HepG2 (cell line): ENCODE data around the gene CCL16. TPM values are rescaled to one million over a fixed set of nuclear protein-coding genes. Genes with fewer than 3 reads are reported as not detected.

Experiments
- HDAC6 ChIP-seq: fragments of 200-600 bp; sonication (generic); IDR thresholded peaks from 2 replicates; pipeline ENCODE4 v1.7.0; 2017; ENCODE audit warnings: mild to moderate bottlenecking, antibody characterized with exemption, low read length, low read depth
- HOMEZ ChIP-seq: IDR thresholded peaks from 2 replicates; pipeline ENCODE4 v1.6.1; 2016; ENCODE audit warnings: low read depth
- MXD3 ChIP-seq: IDR thresholded peaks from 2 replicates; pipeline ENCODE4 v1.6.1; 2016; ENCODE audit warnings: mild to moderate bottlenecking, missing biosample characterization, missing genetic modification reagents
- RARA ChIP-seq: IDR thresholded peaks from 2 replicates; pipeline ENCODE4 v1.6.1; 2016; ENCODE audit warnings: missing genetic modification reagents, missing compliant biosample characterization
- RBM22 ChIP-seq: fragments of 200-400 bp; formaldehyde crosslinking; optimal IDR thresholded peaks from 2 replicates; pipeline ENCODE3; 2017; ENCODE audit warnings: mild to moderate bottlenecking, low read length, moderate library complexity
- SIX4 ChIP-seq: sonication (generic); formaldehyde crosslinking; IDR thresholded peaks from 2 replicates; pipeline ENCODE4 v1.4.0; 2020; ENCODE audit warnings: missing genetic modification reagents
- U2AF1 ChIP-seq: fragments of 200-400 bp; formaldehyde crosslinking; optimal IDR thresholded peaks from 2 replicates; pipeline ENCODE3; 2017; ENCODE audit warnings: mild to moderate bottlenecking, low read depth, low read length
- ZBTB1 ChIP-seq: sonication (generic); formaldehyde crosslinking; IDR thresholded peaks from 2 replicates; pipeline ENCODE4 v1.4.0; 2020; ENCODE audit warnings: missing genetic modification reagents, borderline replicate concordance
- ZBTB20 ChIP-seq: sonication (generic); formaldehyde crosslinking; IDR thresholded peaks from 2 replicates; pipeline ENCODE4 v1.8.1; 2023; ENCODE audit warnings: missing genetic modification reagents, low read depth, mild to moderate bottlenecking, borderline replicate concordance
- ZFAT ChIP-seq: sonication (generic); formaldehyde crosslinking; conservative IDR thresholded peaks from 2 replicates; pipeline ENCODE4 v1.8.1; 2023; ENCODE audit warnings: missing genetic modification reagents, inconsistent platforms
- ZNF20 ChIP-seq: sonication (generic); formaldehyde crosslinking; IDR thresholded peaks from 2 replicates; pipeline ENCODE4 v1.4.0; 2020; ENCODE audit warnings: mild to moderate bottlenecking, moderate library complexity, missing genetic modification reagents
- ZNF543 ChIP-seq: sonication (generic); formaldehyde crosslinking; IDR thresholded peaks from 2 replicates; pipeline ENCODE4 v1.4.0; 2020; ENCODE audit warnings: mild to moderate bottlenecking, missing genetic modification reagents
- ZNF567 ChIP-seq: sonication (generic); formaldehyde crosslinking; IDR thresholded peaks from 2 replicates; pipeline ENCODE4 v1.8.1; 2023; ENCODE audit warnings: mild to moderate bottlenecking, missing genetic modification reagents, borderline replicate concordance
- ZNF605 ChIP-seq: sonication (generic); formaldehyde crosslinking; IDR thresholded peaks from 2 replicates; pipeline ENCODE4 v1.8.0; 2022; ENCODE audit warnings: mild to moderate bottlenecking, missing genetic modification reagents
- ZNF619 ChIP-seq: sonication (generic); formaldehyde crosslinking; IDR thresholded peaks from 2 replicates; pipeline ENCODE4 v1.4.0; 2020; ENCODE audit warnings: mild to moderate bottlenecking, missing genetic modification reagents
- polyA plus RNA-seq, 8 experiments: library from polyadenylated mRNA; depleted of rRNA in 3 of 8; stranded (reverse) in 7 of 8; unstranded in 1 of 8; fragments of >200 nt; fragmentation: Illumina TruSeq in 4 of 8; extraction: Trizol in 4 of 8; gene quantifications; 2 replicates each; pipeline versions ENCODE4 v1.2.1 to v1.2.3, GENCODE V29; 2011 to 2016; ENCODE audit warnings: low read depth in 4 of 8, missing spikeins in 1 of 8, mixed read lengths in 1 of 8; ENCODE audit not compliant: insufficient read depth in 1 of 8
- total RNA-seq, 5 experiments: library from RNA; depleted of rRNA; stranded (reverse); fragments of >200 nt; fragmentation: Illumina TruSeq; extraction: Trizol; gene quantifications; 2 replicates each; pipeline ENCODE4 v1.2.3, GENCODE V29; 2016; ENCODE audit warnings: low read depth in 1 of 5
- TF ChIP-seq, protein P1 (sequence below): sonication (generic); formaldehyde crosslinking; IDR thresholded peaks from 2 replicates; pipeline ENCODE4 v1.5.0; 2020; ENCODE audit warnings: mild to moderate bottlenecking, missing genetic modification reagents
- TF ChIP-seq, protein P2 (sequence below): IDR thresholded peaks from 2 replicates; pipeline ENCODE4 v1.4.0; 2020; ENCODE audit warnings: mild to moderate bottlenecking, missing genetic modification reagents
- TF ChIP-seq, protein P3 (sequence below): sonication (generic); formaldehyde crosslinking; IDR thresholded peaks from 2 replicates; pipeline ENCODE4 v1.4.0; 2020; ENCODE audit warnings: missing genetic modification reagents

CCL16 gene
- total and polyA plus RNA-seq, 2 of the 13 experiments (the other 11 are each of a cell fraction or from before 2014, with no cell fraction given), result 2.0 to 14.7 TPM

- TF ChIP-seq, protein P1, sequence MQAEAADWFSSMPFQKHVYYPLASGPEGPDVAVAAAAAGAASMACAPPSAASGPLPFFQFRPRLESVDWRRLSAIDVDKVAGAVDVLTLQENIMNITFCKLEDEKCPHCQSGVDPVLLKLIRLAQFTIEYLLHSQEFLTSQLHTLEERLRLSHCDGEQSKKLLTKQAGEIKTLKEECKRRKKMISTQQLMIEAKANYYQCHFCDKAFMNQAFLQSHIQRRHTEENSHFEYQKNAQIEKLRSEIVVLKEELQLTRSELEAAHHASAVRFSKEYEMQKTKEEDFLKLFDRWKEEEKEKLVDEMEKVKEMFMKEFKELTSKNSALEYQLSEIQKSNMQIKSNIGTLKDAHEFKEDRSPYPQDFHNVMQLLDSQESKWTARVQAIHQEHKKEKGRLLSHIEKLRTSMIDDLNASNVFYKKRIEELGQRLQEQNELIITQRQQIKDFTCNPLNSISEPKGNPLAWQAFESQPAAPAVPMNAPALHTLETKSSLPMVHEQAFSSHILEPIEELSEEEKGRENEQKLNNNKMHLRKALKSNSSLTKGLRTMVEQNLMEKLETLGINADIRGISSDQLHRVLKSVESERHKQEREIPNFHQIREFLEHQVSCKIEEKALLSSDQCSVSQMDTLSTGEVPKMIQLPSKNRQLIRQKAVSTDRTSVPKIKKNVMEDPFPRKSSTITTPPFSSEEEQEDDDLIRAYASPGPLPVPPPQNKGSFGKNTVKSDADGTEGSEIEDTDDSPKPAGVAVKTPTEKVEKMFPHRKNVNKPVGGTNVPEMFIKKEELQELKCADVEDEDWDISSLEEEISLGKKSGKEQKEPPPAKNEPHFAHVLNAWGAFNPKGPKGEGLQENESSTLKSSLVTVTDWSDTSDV (CRISPR knock-in tag), result no peak
- TF ChIP-seq HDAC6 (no peak), MXD3 (0 out of 2 replicates have a peak, but pooled peaks have one; percentile 2), ZBTB1 (CRISPR knock-in tag) (no peak), ZNF567 (CRISPR knock-in tag) (no peak), ZNF20 (CRISPR knock-in tag) (no peak), ZBTB20 (CRISPR knock-in tag) (no peak), U2AF1 (no peak), ZNF619 (CRISPR knock-in tag) (no peak), ZNF605 (CRISPR knock-in tag) (peak; percentile 19; the same call in 1 of the 2 replicates), RBM22 (peak; percentile 22), ZFAT (CRISPR knock-in tag) (no peak), RARA (CRISPR knock-in tag) (no peak), SIX4 (CRISPR knock-in tag) (no peak), HOMEZ (CRISPR knock-in tag) (no peak), ZNF543 (no peak)
- TF ChIP-seq, protein P2, sequence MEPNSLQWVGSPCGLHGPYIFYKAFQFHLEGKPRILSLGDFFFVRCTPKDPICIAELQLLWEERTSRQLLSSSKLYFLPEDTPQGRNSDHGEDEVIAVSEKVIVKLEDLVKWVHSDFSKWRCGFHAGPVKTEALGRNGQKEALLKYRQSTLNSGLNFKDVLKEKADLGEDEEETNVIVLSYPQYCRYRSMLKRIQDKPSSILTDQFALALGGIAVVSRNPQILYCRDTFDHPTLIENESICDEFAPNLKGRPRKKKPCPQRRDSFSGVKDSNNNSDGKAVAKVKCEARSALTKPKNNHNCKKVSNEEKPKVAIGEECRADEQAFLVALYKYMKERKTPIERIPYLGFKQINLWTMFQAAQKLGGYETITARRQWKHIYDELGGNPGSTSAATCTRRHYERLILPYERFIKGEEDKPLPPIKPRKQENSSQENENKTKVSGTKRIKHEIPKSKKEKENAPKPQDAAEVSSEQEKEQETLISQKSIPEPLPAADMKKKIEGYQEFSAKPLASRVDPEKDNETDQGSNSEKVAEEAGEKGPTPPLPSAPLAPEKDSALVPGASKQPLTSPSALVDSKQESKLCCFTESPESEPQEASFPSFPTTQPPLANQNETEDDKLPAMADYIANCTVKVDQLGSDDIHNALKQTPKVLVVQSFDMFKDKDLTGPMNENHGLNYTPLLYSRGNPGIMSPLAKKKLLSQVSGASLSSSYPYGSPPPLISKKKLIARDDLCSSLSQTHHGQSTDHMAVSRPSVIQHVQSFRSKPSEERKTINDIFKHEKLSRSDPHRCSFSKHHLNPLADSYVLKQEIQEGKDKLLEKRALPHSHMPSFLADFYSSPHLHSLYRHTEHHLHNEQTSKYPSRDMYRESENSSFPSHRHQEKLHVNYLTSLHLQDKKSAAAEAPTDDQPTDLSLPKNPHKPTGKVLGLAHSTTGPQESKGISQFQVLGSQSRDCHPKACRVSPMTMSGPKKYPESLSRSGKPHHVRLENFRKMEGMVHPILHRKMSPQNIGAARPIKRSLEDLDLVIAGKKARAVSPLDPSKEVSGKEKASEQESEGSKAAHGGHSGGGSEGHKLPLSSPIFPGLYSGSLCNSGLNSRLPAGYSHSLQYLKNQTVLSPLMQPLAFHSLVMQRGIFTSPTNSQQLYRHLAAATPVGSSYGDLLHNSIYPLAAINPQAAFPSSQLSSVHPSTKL (CRISPR knock-in tag), result no peak
- TF ChIP-seq, protein P3, sequence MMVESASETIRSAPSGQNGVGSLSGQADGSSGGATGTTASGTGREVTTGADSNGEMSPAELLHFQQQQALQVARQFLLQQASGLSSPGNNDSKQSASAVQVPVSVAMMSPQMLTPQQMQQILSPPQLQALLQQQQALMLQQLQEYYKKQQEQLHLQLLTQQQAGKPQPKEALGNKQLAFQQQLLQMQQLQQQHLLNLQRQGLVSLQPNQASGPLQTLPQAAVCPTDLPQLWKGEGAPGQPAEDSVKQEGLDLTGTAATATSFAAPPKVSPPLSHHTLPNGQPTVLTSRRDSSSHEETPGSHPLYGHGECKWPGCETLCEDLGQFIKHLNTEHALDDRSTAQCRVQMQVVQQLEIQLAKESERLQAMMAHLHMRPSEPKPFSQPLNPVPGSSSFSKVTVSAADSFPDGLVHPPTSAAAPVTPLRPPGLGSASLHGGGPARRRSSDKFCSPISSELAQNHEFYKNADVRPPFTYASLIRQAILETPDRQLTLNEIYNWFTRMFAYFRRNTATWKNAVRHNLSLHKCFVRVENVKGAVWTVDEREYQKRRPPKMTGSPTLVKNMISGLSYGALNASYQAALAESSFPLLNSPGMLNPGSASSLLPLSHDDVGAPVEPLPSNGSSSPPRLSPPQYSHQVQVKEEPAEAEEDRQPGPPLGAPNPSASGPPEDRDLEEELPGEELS (CRISPR knock-in tag), result no peak
Observed at GRCh38 chr17:36001110-36001771, 19.9 kb upstream of the CCL16 start, which contains the start of gene CCL15 (continued).
